ENCODE data around the gene KCNIP2.
"Not testable (repeated sequence)": the region's sequence is repeated elsewhere in the genome, so short reads cannot be mapped to it uniquely, and the experiment has no call there.

The KCNIP2 gene

GRCh38 chr10:101828766-101829551 lies 14.6 kb downstream of the KCNIP2 start:
- DNase-seq (ENCODE audit: low read depth, low spot score): no peak

DNA sequence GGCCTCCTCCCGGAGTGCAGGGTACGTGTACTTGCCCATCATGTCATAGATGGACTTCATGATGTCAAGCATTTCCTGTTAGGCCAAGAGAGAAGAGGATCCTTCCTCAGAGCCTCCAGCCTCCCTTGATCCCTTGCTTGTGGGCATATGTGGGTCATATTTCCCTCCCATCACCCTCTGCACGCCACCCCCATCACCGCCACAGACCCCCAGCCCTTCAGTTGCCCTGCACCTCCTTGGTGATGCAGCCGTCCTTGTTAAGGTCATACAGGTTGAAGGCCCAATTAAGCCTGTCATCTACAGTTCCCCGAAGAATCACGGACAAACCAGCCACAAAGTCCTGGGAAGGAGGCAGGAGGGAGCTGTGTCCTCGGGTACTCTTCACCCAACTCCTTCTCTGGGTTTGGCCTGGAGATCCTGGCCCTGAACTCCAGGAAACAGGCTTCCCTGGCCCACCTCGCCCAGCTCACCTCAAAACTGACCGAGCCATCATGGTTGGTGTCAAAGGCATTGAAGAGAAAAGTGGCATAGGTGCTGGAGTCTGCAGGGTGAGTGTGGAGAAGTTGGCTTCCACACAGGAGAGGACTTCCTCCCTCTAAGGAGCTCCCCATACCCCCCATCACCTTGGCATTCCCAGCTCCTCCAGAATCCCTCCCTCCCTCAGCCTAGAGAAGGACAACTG lies 15.5 kb downstream of the KCNIP2 start:
- DNase-seq (ENCODE audit: low read depth, low spot score): no peak

- DNase-seq (ENCODE audit: low read depth, low spot score): no peak
These were observed 16.7 kb downstream of the KCNIP2 start for GRCh38 chr10:101826852-101827434.

GRCh38 chr10:101824736-101825135 lies 18.9 kb downstream of the KCNIP2 start:
- DNase-seq (ENCODE audit: low read depth, low spot score): no peak

GRCh38 chr10:101818872-101819633 lies 24.5 kb downstream of the KCNIP2 start:
- DNase-seq (ENCODE audit: low read depth, low spot score): no peak

DNA sequence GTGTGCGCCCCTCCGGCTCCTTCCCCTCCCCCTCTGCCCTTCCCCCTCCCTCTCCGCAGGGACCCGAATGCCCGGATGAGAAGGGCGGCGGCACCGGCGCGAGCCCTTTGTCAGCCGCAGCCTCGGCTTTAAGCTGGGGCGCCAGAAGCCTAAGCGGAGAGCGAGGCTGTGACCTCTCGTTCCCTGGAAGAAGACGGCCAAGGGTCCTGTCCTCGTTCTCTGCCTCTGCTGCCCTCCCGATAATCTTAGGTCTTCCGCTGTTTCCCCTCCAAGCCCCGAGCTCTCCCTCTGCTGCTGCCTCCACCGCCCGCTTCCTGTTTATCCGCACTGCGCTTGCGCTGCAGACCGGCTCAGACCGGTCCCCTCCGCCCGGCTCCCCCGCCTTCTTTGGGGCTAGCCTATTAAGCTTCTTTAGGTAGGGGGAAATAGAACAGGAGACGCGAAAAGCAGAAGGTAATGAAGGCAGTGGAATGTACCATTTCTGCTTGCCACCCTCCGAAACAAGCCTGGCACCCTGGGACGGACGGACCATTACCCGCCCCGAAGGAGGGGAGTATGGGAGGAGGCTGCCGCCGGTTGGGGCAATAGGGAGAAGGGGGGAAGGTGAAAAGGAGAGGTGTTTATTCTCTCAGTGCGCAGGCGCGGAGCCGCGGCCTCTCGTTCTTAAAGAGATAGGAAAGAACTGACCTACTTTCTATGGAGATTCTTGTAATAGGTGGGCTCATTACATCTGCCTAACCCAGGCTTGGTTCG lies 25.3 kb downstream of the KCNIP2 start, which contains the start of gene OGA:
OGA (minus strand) TSS at position 326 of the 753 bp plus-strand sequence. CDS start 422 bp downstream, outside the sequence.
- DNase-seq (ENCODE audit: low read depth, low spot score): peak; percentile 100

DNA sequence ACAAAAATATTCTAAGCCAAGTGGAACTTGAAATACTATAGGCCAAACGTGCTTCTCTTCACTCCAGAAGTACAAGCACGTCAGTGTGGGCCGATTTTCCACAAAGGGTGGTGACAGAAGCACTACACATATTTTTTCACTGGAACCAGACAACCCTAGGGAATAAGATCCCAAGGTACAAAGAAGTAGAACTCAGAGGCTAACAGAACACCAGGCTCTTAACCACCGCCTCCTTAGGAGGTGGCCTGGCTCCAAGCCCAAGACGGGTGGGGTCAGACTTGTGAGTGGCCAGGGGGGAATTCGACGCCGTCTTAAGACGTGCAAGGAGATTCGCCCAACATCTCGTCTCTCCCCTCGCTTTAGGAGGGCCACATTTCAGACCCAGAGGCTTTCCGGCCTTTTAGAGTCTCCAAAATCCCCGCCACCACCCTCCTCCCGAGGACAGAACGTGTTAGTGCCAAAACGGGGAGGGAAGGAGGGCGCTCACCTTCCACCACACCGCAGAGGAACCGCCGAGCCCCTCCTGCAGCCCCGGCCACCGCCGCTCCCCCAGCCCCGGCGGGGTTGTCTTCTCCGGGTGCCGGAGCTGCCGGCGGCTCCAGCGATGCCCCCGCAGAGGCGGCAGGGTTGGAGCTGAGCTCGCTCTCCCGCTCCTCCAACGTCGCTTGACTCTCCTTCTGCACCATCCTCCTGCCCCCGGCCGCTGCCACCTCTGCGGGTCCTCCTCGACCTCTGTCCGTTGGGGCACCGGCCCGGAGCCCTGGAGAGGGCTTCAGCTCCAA lies 26.1 kb downstream of the KCNIP2 start:
- DNase-seq (ENCODE audit: low read depth, low spot score): peak; percentile 76

DNA sequence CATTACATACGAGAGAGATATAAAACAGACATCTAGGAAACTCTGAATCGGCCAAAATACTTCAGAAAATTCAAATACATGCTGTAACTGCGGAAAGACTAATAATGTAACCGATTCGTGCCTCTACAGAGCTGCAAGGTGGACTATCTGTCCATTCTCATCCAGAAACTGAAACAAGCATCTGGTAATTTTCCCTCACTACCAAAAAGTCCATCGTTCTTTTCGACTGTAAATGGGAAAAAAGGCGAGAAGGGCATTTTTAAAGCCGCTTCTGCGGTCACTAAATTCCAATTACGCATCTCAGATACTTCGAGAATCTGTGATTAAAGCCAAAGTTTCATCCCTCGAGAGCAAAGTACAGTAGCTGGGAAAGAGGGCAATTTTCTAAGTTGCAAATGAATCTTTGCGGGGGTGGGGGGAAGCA lies 26.7 kb downstream of the KCNIP2 start:
- no peak for DNase-seq (ENCODE audit: low read depth, low spot score)

DNA sequence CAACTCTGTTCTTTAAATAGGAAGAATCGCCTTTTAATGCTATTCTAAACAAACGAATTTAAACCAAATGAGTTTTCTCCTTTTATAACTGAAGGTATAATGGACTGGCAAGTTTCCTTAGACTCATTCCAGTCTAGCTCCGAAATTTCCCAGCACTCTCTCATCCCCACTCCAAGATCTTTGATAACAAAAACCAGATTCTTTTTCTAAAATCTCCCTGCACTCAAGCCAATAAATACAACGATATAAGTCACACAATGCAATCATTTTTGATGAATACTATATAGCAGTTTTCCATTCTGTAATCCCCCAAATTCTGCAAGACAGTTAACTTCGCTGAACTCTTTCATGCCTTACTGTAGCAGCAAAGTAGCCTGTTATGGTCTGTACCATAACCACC lies 27.2 kb downstream of the KCNIP2 start:
- DNase-seq (ENCODE audit: low read depth, low spot score): no peak

DNA sequence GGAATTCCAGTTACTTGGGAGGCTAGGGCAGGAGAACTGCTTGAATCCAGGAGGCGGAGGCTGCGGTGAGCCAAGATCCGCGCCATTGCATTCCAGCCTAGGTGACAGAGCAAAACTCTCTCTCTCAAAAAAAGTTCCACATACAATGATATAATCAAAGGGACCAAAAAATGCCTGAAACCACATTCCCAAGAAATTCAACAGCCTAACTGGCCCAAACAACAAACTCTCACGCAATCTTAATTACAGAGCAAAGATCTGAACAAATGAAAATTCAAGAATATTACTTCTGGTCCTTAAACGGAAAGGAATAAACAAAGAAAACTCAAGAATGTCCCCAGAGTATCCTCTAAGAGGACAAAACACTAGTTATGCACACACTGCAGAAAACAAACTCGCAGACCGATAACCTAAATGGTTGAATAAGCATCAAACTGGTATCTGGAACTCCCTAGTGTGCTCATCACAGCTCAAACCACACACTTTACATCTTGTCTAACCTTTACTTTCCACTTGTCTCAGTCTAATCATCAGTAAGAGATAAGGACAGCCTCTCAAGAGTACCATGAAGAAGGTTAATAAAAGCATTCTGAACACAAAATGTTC lies 29.0 kb downstream of the KCNIP2 start:
- peak; percentile 33 for DNase-seq (ENCODE audit: low read depth, low spot score)

DNA sequence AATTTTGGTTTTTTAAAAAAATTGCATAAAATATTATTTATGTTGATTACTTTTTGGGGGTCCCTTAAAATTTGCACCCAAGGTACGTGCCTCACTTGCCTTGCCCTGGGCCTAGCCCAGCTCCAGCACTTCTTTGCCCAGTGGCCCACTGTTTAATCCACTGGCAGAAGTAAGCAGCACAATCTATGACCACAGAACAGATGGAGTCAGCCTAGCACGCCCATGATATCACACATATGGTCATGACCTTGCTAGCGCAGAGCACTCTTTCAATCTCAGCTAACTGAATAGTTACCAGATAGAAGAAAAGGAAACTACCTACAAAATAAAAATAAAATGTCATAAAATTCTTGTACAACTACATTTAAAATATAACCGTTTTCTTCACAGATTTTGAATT lies 31.0 kb downstream of the KCNIP2 start:
- DNase-seq (ENCODE audit: low read depth, low spot score): no peak

DNA sequence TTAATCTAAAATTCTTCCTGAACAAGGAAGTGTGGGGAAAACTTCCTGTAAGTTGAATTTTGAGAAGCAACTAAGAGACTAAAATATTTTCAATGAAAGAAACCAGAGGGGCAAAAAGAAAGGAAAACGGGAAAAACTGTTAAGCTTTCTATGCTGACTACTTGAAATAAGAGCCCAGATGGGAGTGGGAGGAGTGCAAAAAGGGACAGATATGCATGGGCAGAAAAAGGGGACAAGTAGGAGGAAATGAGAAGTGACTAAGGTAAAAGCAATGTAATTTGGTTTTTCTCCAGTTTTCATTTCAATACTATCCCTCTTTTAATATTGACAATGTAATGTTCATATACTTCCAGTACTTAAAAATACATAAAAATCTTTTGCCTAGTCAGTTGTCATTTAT lies 36.4 kb downstream of the KCNIP2 start:
- DNase-seq (ENCODE audit: low read depth, low spot score): no peak

DNA sequence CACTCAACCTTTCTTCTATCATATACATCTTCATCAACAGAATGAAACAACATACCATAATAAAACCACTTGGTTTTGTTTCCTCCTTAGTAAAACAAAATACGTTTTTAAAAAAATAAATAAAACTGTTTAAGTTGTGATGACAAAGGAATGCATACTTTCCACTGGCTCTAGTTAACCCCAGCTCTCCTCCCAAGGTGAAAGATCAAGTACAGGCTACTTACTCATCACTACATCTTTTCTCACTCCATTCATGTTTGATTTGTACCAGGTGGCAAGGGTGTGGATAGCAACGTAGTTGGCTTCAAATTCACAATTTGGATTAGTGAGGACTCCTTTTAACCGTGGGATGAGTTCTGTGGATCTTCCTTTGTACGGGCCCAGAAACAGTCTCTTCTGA lies 40.1 kb downstream of the KCNIP2 start:
- no peak for DNase-seq (ENCODE audit: low read depth, low spot score)

DNA sequence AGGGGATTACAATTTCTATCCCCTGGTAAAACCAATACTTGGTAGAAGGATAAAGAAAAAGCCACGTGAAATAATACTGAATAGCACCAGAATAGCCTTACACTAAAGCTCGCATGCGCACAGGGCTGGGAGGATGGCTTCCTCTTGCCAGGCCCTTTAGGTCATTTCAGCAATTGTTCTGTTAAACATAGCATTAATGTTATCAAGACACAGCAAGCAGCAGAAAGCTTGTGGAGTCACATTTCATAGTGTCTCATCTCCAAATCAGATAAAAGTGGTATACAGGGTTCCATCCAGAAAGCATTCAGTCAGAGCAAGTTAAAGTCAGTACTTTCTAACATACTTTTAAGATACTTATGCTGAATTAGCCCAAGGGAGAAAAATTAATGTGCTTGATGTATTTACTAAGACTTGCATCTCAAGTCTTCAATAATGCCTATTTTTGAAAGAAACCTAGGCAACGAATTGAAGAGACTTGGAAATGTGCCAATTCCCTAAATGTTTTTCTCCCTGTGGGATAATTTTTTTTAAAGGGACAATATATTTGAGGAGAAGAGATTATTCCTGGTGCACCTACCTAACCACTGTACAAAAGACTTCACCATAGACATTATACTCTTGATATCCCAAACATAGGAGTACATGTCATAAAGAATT lies 46.1 kb downstream of the KCNIP2 start:
- DNase-seq (ENCODE audit: low read depth, low spot score): no peak

DNA sequence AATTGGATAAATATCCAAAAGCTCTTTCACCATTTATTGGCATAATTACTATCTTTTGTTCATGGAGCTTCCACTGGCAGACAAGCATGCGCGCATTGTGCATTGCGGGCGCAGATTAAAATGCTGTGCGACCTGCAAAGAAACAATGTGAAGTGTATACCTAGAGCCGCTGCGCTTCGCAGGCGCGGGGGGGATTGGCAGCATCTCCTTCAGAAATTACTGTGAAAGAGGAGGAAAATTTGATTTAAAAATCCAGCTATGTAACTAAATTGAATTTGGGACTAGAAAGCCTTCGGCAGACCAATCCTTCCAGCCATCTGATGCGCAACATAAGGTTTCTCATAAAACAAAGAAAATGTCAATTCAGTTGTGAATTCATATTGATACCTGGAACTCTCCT lies 50.1 kb downstream of the KCNIP2 start:
- DNase-seq (ENCODE audit: low read depth, low spot score): no peak

- no peak for DNase-seq (ENCODE audit: low read depth, low spot score)
These were observed 53.9 kb downstream of the KCNIP2 start for GRCh38 chr10:101789686-101790085.

- not testable (repeated sequence) for DNase-seq (ENCODE audit: low read depth, low spot score)
These were observed 54.4 kb downstream of the KCNIP2 start for GRCh38 chr10:101789231-101789630.

DNA sequence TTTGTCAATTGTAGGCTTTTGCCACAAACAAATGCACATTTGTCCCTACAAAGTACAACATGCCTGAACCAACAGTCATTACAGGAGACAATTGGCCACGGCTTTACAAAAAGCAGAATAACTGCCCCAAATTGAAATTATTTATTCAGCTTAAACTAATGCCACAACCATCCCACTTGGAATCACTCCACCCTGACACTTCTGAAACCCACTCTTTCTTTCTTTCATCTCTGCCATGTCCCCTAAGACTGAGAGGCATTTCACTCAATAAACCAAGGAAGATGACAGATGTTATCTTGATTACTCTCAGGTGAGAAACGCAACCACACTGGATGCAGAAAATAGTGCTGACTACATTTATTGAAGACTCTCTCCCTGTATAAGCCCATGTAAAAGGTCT lies 57.8 kb downstream of the KCNIP2 start:
- DNase-seq (ENCODE audit: low read depth, low spot score): no peak

DNA sequence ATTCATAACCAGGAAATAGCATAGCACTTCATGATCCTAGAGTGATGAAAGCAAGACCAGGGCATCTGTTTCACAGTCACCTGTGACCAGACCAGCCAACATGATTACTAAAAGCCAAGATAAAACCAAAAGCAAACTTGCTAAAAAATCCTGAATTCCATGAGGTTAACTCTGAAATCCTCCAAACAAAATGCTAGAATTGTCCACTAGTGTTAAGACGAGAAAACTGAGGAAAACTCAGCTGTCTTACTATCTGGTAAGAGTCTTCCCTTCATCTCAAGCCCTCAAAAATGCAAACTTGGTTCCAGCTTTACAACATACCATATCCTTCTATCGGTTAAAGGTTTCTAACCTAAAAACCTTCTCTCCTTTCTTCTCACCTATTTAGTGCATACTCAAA lies 59.0 kb downstream of the KCNIP2 start:
- DNase-seq (ENCODE audit: low read depth, low spot score): no peak

DNA sequence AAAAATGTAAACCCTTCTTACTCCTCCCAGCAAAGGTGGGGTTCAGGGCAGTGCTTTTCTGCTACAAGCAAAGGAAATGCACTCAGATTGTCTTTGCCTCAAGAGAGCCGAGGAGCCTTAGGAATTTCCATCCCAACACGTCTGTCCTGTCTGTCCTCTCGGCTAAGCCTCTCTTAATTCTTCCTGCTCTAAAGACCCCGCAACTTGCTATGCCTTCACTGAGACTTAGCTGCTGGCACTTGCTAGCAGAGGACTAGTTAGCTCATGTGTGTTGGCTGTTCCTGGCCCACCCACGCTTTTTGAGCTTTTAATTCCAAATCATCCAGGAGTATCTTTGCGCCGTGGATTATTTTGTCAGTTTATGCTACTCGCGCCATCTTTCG lies 59.9 kb downstream of the KCNIP2 start:
- no peak for DNase-seq (ENCODE audit: low read depth, low spot score)
